SU-DHL-6 (cell line): ENCODE results near the gene SHISA5.

Source experiments
- CTCF ChIP-seq: fragments of 200-600 bp; sonication (generic); IDR thresholded peaks from one replicate; pipeline ENCODE4 v1.5.1; 2017; ENCODE audit warnings: antibody characterized with exemption, mild to moderate bottlenecking, low read length, moderate library complexity; ENCODE audit not compliant: insufficient read depth, poor library complexity, severe bottlenecking
- EZH2phosphoT487 ChIP-seq: fragments of 200-600 bp; sonication (generic), shearing (Covaris generic); conservative IDR thresholded peaks from 2 replicates; pipeline ENCODE4 v1.6.1; 2018; ENCODE audit warnings: mild to moderate bottlenecking, antibody characterized with exemption, low read length, moderate library complexity, mixed read lengths

- TF ChIP-seq CTCF (no peak), EZH2phosphoT487 (no peak)
Observed at GRCh38 chr3:48518069-48518468, 14.1 kb upstream of the SHISA5 start.
